HepG2 (cell line): ENCODE results near the gene SMIM36. TPM values are rescaled to one million over a fixed set of nuclear protein-coding genes. Genes with fewer than 3 reads are reported as not detected.

Experiments used
- ARID3A ChIP-seq: IDR thresholded peaks from 2 replicates; pipeline ENCODE4 v1.6.1; 2012; ENCODE audit warnings: low read depth, low read length, improper control_type of control experiment
- CREB3 ChIP-seq: sonication (generic); formaldehyde crosslinking; IDR thresholded peaks from 2 replicates; pipeline ENCODE4 v1.5.0; 2020; ENCODE audit warnings: missing genetic modification reagents
- ESRRA ChIP-seq: sonication (generic); formaldehyde crosslinking; IDR thresholded peaks from 2 replicates; pipeline ENCODE4 v1.5.1; 2020; ENCODE audit warnings: mild to moderate bottlenecking, low read depth, missing genetic modification reagents
- ETV5 ChIP-seq: IDR thresholded peaks from 2 replicates; pipeline ENCODE4 v1.6.1; 2018; ENCODE audit warnings: missing biosample characterization, missing genetic modification reagents, inconsistent platforms, borderline replicate concordance
- KLF11 ChIP-seq: IDR thresholded peaks from 2 replicates; pipeline ENCODE4 v1.6.1; 2016; ENCODE audit warnings: missing compliant biosample characterization
- KLF9 ChIP-seq: IDR thresholded peaks from 2 replicates; pipeline ENCODE4 v1.6.1; 2016; ENCODE audit warnings: low read depth
- NFRKB ChIP-seq: fragments of 450-650 bp; IDR thresholded peaks from 2 replicates; pipeline ENCODE4 v1.6.1; 2017
- NR2F6 ChIP-seq, 2 experiments: IDR thresholded peaks; 2 replicates each; pipeline ENCODE4 v1.6.1; 2016; ENCODE audit warnings: antibody characterized with exemption in 1 of 2, mild to moderate bottlenecking in 1 of 2
- PAXIP1 ChIP-seq: sonication (generic); formaldehyde crosslinking; conservative IDR thresholded peaks from 2 replicates; pipeline ENCODE4 v1.4.0; 2020; ENCODE audit warnings: mild to moderate bottlenecking, missing genetic modification reagents, moderate library complexity
- RNF2 ChIP-seq: fragments of 450-650 bp; conservative IDR thresholded peaks from 2 replicates; pipeline ENCODE4 v1.6.1; 2016; ENCODE audit warnings: low read depth
- SP4 ChIP-seq: sonication (generic); formaldehyde crosslinking; IDR thresholded peaks from 2 replicates; pipeline ENCODE4 v1.8.1; 2023; ENCODE audit warnings: mild to moderate bottlenecking, missing genetic modification reagents
- TEF ChIP-seq: sonication (generic); formaldehyde crosslinking; IDR thresholded peaks from 2 replicates; pipeline ENCODE4 v1.5.0; 2020; ENCODE audit warnings: missing genetic modification reagents
- ZBTB21 ChIP-seq: sonication (generic); formaldehyde crosslinking; IDR thresholded peaks from 2 replicates; pipeline ENCODE4 v1.4.0; 2020; ENCODE audit warnings: missing genetic modification reagents
- ZMYM2 ChIP-seq: sonication (generic); formaldehyde crosslinking; IDR thresholded peaks from 2 replicates; pipeline ENCODE4 v1.8.0; 2022; ENCODE audit warnings: mild to moderate bottlenecking, missing genetic modification reagents
- ZNF224 ChIP-seq: sonication (generic); formaldehyde crosslinking; IDR thresholded peaks from 2 replicates; pipeline ENCODE4 v1.5.0; 2020; ENCODE audit warnings: mild to moderate bottlenecking, missing genetic modification reagents
- ZNF34 ChIP-seq: sonication (generic); formaldehyde crosslinking; IDR thresholded peaks from 2 replicates; pipeline ENCODE4 v1.4.0; 2020; ENCODE audit warnings: mild to moderate bottlenecking, missing genetic modification reagents, borderline replicate concordance
- ZNF414 ChIP-seq: sonication (generic); formaldehyde crosslinking; IDR thresholded peaks from 2 replicates; pipeline ENCODE4 v1.5.0; 2020; ENCODE audit warnings: missing genetic modification reagents
- ZNF484 ChIP-seq: sonication (generic); formaldehyde crosslinking; IDR thresholded peaks from 2 replicates; pipeline ENCODE4 v1.5.1; 2020; ENCODE audit warnings: mild to moderate bottlenecking, low read depth, missing genetic modification reagents, borderline replicate concordance
- ZNF543 ChIP-seq: sonication (generic); formaldehyde crosslinking; IDR thresholded peaks from 2 replicates; pipeline ENCODE4 v1.4.0; 2020; ENCODE audit warnings: mild to moderate bottlenecking, missing genetic modification reagents
- ZSCAN20 ChIP-seq: sonication (generic); formaldehyde crosslinking; IDR thresholded peaks from 2 replicates; pipeline ENCODE4 v1.4.0; 2020; ENCODE audit warnings: missing genetic modification reagents, mild to moderate bottlenecking, borderline replicate concordance
- ZSCAN21 ChIP-seq: sonication (generic); formaldehyde crosslinking; IDR thresholded peaks from 2 replicates; pipeline ENCODE4 v1.8.0; 2022; ENCODE audit warnings: mild to moderate bottlenecking, missing genetic modification reagents, moderate library complexity, borderline replicate concordance
- polyA plus RNA-seq, 8 experiments: library from polyadenylated mRNA; depleted of rRNA in 3 of 8; stranded (reverse) in 7 of 8; unstranded in 1 of 8; fragments of >200 nt; fragmentation: Illumina TruSeq in 4 of 8; extraction: Trizol in 4 of 8; gene quantifications; 2 replicates each; pipeline versions ENCODE4 v1.2.1 to v1.2.3, GENCODE V29; 2011 to 2016; ENCODE audit warnings: low read depth in 4 of 8, missing spikeins in 1 of 8, mixed read lengths in 1 of 8; ENCODE audit not compliant: insufficient read depth in 1 of 8
- total RNA-seq, 5 experiments: library from RNA; depleted of rRNA; stranded (reverse); fragments of >200 nt; fragmentation: Illumina TruSeq; extraction: Trizol; gene quantifications; 2 replicates each; pipeline ENCODE4 v1.2.3, GENCODE V29; 2016; ENCODE audit warnings: low read depth in 1 of 5

The SMIM36 gene
- total and polyA plus RNA-seq, 2 of the 13 experiments (the other 11 are each of a cell fraction or from before 2014, with no cell fraction given) = not detected

- TF ChIP-seq ZNF414 (CRISPR knock-in tag) (peak; percentile 43; the same call in 1 of the 2 replicates), CREB3 (no peak), ARID3A (peak; percentile 100), ZMYM2 (CRISPR knock-in tag) (peak; percentile 71; the same call in 1 of the 2 replicates), ETV5 (CRISPR knock-in tag) (peak; percentile 91), RNF2 (0 out of 2 replicates have a peak, but pooled peaks have one; percentile 22), PAXIP1 (peak; percentile 89), ZSCAN20 (CRISPR knock-in tag) (0 out of 2 replicates have a peak, but pooled peaks have one; percentile 8), ZNF34 (CRISPR knock-in tag) (peak; percentile 88; the same call in 1 of the 2 replicates), ZBTB21 (CRISPR knock-in tag) (no peak), ZNF224 (CRISPR knock-in tag) (peak; percentile 65; the same call in 1 of the 2 replicates), ZNF484 (0 out of 2 replicates have a peak, but pooled peaks have one; percentile 28), SP4 (CRISPR knock-in tag) (no peak), NR2F6 (IDR thresholded peaks at IDR 0.05) (no peak), NR2F6 (CRISPR knock-in tag; IDR thresholded peaks at IDR 0.05) (peak; percentile 68; the same call in 1 of the 2 replicates), KLF9 (CRISPR knock-in tag) (0 out of 2 replicates have a peak, but pooled peaks have one; percentile 32), TEF (no peak), NFRKB (no peak), KLF11 (CRISPR knock-in tag) (peak; percentile 68; the same call in 1 of the 2 replicates), ZSCAN21 (CRISPR knock-in tag) (0 out of 2 replicates have a peak, but pooled peaks have one; percentile 40), ESRRA (0 out of 2 replicates have a peak, but pooled peaks have one; percentile 64), ZNF543 (CRISPR knock-in tag) (peak; percentile 64; the same call in 1 of the 2 replicates)
Measured at GRCh38 chr17:55433629-55434422, 77.4 kb downstream of the SMIM36 start (continued).
